Activated naive CD8-positive, alpha-beta T cell treated with anti-CD3 and anti-CD28 coated beads for 36 hours (primary cell): ENCODE data around the gene NXPH1. TPM values are rescaled to one million over a fixed set of nuclear protein-coding genes. Genes with fewer than 3 reads are reported as not detected.
"Not testable (repeated sequence)": the region's sequence is repeated elsewhere in the genome, so short reads cannot be mapped to it uniquely, and the experiment has no call there.

Experiments
- DNase-seq: peaks from one replicate; pipeline ENCODE4 v3.0.0; 2021
- H3K27ac Mint-ChIP-seq: one replicate; pipeline ENCODE4 v1.8.0; 2022; ENCODE audit warnings: mild to moderate bottlenecking, moderate library complexity, mixed read lengths
- H3K27me3 Mint-ChIP-seq: one replicate; pipeline ENCODE4 v1.8.0; 2022; ENCODE audit warnings: mild to moderate bottlenecking, mixed read lengths
- H3K36me3 Mint-ChIP-seq: one replicate; pipeline ENCODE4 v1.8.0; 2021; ENCODE audit warnings: mild to moderate bottlenecking, mixed read lengths
- H3K4me1 Mint-ChIP-seq: one replicate; pipeline ENCODE4 v1.8.0; 2021; ENCODE audit warnings: mixed read lengths
- H3K4me3 Mint-ChIP-seq: one replicate; pipeline ENCODE4 v1.8.0; 2022; ENCODE audit warnings: mild to moderate bottlenecking, moderate library complexity, mixed read lengths
- H3K9me3 Mint-ChIP-seq: one replicate; pipeline ENCODE4 v1.8.0; 2022; ENCODE audit warnings: mixed read lengths
- total RNA-seq, 2 experiments: library from RNA; stranded (reverse); gene quantifications; one replicate each; pipeline ENCODE4 v1.2.3, GENCODE V29; 2021

The NXPH1 gene
- total RNA-seq, 2 experiments from 2014 or later = not detected

DNA sequence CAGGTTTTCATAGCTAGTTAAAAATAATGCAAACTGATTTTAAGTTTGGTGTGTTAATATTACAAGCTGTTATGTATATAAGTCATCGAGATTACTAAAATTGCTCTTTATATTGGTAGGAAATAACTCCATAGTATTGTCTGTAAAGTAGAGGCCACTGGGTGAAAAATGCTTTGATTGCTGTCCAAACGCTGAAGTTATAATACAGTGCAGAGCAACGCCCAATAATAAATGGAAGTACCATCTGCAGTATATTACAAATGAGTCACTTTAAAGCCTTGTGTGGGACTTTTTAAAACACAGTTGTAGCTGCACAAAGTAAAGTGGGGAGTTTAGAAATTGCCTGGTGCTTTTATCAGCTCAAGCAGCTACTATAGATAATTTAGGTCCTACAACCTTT, 196.1 kb downstream of the NXPH1 start:
- H3K27me3 Mint-ChIP-seq = no peaks in the 10 kb centered on the region
- H3K27ac Mint-ChIP-seq = no peak overlapping the region
- no peaks in the 10 kb centered on the region for H3K4me1 Mint-ChIP-seq
- DNase-seq = no peak
- no peak overlapping the region for H3K4me3 Mint-ChIP-seq
- no peaks in the 10 kb centered on the region for H3K9me3 Mint-ChIP-seq
- no peaks in the 10 kb centered on the region for H3K36me3 Mint-ChIP-seq

DNA sequence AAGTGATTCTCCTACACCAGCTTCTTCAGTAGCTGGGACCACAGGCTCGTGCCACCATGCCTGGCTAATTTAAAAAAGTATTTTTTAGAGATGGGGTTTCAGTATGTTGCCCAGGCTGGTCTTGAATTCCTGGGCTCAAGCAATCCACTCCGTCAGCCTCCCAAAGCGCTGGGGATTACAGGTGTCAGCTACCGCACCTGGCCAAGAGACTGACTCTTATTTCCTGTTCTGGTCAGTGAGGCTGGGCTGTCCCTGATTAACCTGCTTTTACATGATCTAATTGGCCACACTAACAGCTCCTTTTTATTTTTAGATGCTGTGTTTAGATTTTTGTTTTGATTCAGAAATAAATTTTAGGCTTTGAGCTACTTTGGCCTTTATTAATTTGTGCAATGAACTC, 203.9 kb downstream of the NXPH1 start:
- Mint-ChIP-seq H3K9me3 (no peaks in the 10 kb centered on the region), H3K36me3 (no peaks in the 10 kb centered on the region), H3K27me3 (no peaks in the 10 kb centered on the region)

DNA sequence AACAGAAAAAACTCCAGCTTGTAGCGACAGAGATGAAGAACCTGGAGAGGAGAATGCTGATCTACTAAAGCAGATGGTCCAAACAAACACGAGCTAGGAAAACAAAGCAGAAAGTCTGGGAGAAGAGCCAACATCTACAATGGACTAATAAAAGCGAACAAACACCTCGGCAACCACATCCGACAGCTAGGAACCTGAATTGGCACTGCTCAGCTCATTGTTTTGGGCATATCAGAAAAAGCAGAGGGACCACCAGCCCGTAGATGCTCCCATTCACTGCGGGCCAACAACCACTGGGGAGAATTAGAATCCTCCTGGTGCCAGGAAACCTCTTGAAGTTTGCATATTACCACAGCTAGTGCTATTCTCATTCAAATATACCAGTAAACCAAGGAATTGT, 204.7 kb downstream of the NXPH1 start:
- Mint-ChIP-seq H3K27ac (no peak overlapping the region), H3K9me3 (no peaks in the 10 kb centered on the region), H3K36me3 (no peaks in the 10 kb centered on the region), H3K4me1 (no peaks in the 10 kb centered on the region), H3K4me3 (no peak overlapping the region), H3K27me3 (no peaks in the 10 kb centered on the region)
- DNase-seq = no peak

More for the DNA sequence above, 203.9 kb downstream of the NXPH1 start:
- no peak overlapping the region for H3K27ac Mint-ChIP-seq
- no peaks in the 10 kb centered on the region for H3K4me1 Mint-ChIP-seq
- DNase-seq = no peak
- no peak overlapping the region for H3K4me3 Mint-ChIP-seq

DNA sequence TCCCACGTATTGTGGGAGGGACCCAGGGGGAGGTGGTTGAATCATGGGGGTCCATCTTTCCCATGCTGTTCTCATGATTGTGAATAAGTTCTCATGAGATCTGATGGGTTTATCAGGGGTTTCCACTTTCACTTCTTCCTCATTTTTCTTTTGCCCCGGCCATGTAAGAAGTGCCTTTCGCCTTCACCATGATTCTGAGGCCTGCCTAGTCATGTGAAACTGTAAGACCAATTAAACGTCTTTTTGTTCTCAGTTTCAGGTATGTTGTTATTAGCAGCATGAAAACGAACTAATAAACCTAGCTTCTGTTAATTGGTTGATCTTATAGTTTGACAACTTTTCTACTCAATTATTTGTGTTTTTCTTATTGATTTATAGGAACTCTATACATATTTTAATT, 206.3 kb downstream of the NXPH1 start:
- Mint-ChIP-seq H3K36me3 (no peaks in the 10 kb centered on the region), H3K27me3 (no peaks in the 10 kb centered on the region), H3K27ac (no peak overlapping the region), H3K4me3 (no peak overlapping the region), H3K9me3 (no peaks in the 10 kb centered on the region), H3K4me1 (no peaks in the 10 kb centered on the region)
- DNase-seq = no peak

DNA sequence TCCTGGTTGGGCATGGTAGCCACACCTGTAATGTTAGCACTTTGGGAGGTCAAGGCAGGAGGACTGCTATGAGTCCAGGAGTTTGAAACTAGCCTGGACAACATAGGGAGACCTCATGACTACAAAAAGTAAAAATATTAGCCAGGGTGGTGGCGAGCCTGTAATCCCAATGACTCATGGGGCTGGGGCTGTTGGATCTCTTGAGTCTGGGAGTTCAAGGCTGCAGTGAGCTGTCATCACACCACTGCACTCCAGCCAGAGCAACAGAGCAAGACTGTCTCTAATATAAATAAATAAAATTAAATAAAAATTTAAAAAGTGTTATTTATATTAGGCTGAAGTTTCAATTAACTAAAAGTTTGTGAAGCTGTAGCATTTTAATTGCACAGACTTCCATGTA, 207.3 kb downstream of the NXPH1 start:
- H3K9me3 Mint-ChIP-seq = no peaks in the 10 kb centered on the region
- H3K27ac Mint-ChIP-seq = no peak overlapping the region
- DNase-seq = no peak
- H3K27me3 Mint-ChIP-seq = no peaks in the 10 kb centered on the region
- H3K36me3 Mint-ChIP-seq = no peaks in the 10 kb centered on the region
- no peak overlapping the region for H3K4me3 Mint-ChIP-seq
- H3K4me1 Mint-ChIP-seq = no peaks in the 10 kb centered on the region

DNA sequence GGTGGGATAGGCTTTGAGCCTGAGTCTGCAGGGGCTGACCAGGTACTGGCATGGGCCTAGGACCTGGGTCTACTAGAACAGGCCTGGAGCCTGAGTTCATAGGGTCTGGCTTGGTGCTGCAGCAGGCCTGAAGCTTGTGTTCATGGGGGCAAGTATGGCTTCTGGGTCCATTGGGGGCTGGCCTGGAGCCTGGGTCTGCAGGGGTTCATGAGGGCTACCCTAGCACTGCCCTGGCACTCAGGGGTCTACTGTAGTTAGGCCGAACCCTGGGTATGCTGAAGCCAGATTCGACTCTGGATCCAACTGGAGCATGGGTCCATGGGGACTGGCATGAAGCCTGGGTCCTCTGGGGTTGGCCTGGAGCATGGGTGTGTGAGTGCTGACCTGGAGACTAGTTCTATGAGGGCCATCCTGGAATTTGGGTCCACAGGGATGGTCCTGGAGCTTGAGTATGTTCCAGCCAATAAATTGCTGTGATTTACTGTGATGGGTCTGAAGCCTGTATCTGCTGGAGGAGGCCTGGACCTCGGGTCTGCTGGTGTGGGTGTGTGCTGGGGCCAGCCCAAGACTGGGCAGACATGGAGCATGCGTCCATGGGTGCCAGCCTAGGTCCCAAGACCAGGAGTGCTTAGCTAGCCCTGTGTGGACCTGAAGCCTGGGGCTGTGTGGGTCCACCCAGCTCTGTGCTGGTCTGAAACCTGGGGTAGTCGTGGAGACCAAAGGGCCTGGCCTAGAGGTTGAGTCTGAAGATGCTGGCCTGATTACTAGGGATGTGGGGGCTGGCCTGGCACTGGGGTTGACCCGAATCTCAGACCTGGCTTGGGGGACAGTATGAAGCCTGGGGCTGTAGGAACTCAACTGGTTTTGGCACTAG, 235.5 kb downstream of the NXPH1 start:
- Mint-ChIP-seq H3K9me3 (peaks cover 5% of the 10 kb centered on the region), H3K27me3 (no peaks in the 10 kb centered on the region), H3K4me1 (no peaks in the 10 kb centered on the region), H3K4me3 (no peak overlapping the region), H3K27ac (no peak overlapping the region), H3K36me3 (no peaks in the 10 kb centered on the region)
- no peak for DNase-seq

DNA sequence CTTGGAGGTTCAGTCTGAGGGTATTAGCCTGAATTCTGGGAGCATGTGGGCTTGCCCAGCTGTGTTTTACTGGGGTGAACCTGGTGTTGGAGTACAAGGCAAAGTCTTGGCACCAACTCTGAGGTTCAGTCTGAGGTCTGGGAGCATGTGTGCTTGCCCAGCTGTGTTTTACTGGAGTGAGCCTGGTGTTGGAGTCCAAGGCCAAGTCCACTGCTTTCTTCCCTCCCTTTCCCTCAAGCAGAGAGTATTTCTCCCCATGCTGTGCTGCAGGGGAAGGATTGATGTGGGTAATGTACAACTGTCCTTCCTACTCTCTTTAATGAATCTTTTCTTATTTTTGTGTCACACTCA, 236.1 kb downstream of the NXPH1 start:
- DNase-seq = no peak
- Mint-ChIP-seq H3K36me3 (no peaks in the 10 kb centered on the region), H3K27ac (no peak overlapping the region), H3K27me3 (no peaks in the 10 kb centered on the region), H3K4me1 (no peaks in the 10 kb centered on the region), H3K9me3 (peaks cover 5% of the 10 kb centered on the region), H3K4me3 (no peak overlapping the region)

DNA sequence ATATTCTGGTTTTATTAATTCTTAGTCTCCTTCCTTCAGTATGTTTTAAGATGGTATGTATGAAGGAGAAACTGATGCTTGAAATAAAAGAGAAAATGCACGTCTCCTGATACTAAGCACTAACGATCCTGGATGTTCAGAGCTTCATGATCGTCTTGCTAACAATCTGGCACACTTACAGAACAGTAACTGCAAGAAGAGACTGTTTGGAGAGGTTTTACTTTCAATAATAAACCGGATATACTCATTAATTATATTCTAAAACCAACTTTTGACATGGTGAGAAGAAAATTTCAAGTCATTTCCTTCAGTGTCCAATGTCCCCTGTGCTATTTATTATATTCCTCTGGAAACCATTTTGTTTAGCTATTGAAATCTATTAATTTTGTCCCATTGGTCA, 251.0 kb downstream of the NXPH1 start:
- Mint-ChIP-seq H3K9me3 (no peaks in the 10 kb centered on the region), H3K27ac (no peak overlapping the region), H3K36me3 (no peaks in the 10 kb centered on the region), H3K27me3 (no peaks in the 10 kb centered on the region), H3K4me3 (no peak overlapping the region), H3K4me1 (no peaks in the 10 kb centered on the region)
- DNase-seq = no peak

DNA sequence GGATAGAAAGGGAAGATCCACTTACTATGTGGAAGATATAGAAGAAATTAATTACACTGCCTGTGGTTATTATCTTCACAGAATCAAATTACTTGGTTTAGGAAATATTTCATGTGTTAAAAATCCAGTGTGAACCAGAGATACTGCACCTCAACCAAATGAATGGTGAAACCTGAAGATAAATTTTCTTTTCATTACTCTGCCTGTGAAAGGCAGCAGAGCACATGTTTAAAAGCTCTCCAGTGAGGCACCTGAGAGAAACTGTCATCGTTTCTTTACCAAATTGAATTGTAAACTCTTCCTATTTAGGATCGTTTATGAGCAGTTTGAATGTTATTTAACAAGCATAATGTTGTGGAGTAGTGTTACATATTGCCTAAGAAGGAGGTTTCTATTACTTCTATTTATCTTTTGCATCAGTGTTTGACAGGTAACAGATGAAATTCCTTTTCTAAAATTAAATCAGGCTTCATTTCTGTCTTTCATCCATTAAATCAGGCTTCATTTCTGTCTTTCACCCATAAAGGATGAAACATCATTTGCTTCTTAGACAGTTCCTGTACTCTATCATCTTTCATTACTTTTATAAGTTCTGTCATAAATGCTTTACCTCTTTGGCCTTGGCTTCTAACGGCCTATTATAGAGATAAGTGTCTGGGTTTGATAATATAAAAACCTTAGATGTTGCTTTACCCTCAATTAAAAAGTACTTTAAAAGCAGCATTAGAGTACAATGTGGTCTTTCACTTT, 266.6 kb downstream of the NXPH1 start:
- no peaks in the 10 kb centered on the region for H3K36me3 Mint-ChIP-seq
- no peak overlapping the region for H3K27ac Mint-ChIP-seq
- H3K4me1 Mint-ChIP-seq = no peaks in the 10 kb centered on the region
- H3K27me3 Mint-ChIP-seq = no peaks in the 10 kb centered on the region
- no peak for DNase-seq
- no peaks in the 10 kb centered on the region for H3K9me3 Mint-ChIP-seq
- H3K4me3 Mint-ChIP-seq = no peak overlapping the region

DNA sequence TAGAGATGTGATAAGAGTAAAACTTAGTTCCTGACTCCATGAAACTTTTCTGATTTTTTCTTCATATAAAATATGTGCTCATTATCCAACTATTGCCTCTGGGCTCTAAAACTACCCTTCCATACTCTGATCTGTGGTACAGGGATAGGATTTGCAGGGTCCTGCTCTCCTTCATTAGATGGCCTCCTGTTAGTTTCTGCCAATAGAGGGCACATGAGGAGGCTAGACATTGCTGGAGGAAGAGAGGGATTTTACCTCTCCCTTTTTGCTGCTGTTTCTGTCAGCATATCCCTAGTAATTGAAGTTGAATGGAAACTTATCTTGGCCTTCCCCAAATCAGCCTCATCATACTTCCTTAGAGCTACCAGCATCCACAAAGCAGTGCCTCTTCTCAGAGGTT, 269.4 kb downstream of the NXPH1 start:
- Mint-ChIP-seq H3K27ac (no peak overlapping the region), H3K36me3 (no peaks in the 10 kb centered on the region), H3K4me1 (no peaks in the 10 kb centered on the region), H3K9me3 (no peaks in the 10 kb centered on the region), H3K4me3 (no peak overlapping the region), H3K27me3 (no peaks in the 10 kb centered on the region)
- no peak for DNase-seq

DNA sequence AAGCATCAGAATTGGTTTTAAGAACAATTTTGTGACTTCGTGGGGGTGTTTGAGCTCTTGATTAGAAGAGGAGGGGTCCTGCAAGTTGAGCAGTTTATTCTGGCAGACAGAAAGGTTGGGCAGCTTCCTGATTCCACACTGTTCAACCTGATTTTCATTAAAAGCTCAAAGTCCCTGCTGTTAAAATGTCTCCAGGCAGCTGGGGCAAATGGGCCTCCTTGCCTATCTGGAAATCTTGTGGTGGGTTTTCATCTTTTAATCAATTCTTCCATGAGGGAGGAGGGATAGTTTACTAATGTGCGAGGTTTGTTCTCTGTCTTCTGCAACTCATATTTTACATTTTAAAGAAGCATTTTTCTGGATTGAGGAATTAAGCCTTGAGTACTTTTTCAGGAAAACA, 276.7 kb downstream of the NXPH1 start:
- H3K4me3 Mint-ChIP-seq = no peak overlapping the region
- H3K36me3 Mint-ChIP-seq = no peaks in the 10 kb centered on the region
- no peaks in the 10 kb centered on the region for H3K4me1 Mint-ChIP-seq
- no peak for DNase-seq
- H3K27me3 Mint-ChIP-seq = no peaks in the 10 kb centered on the region
- H3K27ac Mint-ChIP-seq = no peak overlapping the region
- no peaks in the 10 kb centered on the region for H3K9me3 Mint-ChIP-seq

DNA sequence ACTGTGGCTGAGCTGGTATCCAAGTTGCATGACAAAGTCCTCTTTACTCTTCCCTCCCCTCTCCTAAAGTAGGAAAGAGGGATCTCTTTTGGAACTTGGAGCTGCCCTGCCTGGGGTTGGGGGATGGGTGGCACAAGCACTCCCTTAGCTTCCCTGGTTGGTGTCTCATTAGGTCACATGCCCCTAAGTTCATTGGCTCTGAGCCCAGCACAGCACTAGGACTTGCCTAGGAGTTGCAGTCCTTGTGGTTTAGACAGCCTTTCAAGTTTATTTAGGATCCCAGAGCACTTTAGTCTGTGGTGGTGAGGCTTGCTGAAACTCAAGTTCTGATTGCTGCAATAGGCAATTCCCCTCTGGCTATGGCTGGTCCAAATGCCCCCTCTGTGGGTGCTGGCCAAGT, 281.4 kb downstream of the NXPH1 start:
- Mint-ChIP-seq H3K4me1 (no peaks in the 10 kb centered on the region), H3K36me3 (no peaks in the 10 kb centered on the region), H3K27me3 (no peaks in the 10 kb centered on the region), H3K4me3 (no peak overlapping the region), H3K9me3 (no peaks in the 10 kb centered on the region), H3K27ac (no peak overlapping the region)
- DNase-seq = no peak

DNA sequence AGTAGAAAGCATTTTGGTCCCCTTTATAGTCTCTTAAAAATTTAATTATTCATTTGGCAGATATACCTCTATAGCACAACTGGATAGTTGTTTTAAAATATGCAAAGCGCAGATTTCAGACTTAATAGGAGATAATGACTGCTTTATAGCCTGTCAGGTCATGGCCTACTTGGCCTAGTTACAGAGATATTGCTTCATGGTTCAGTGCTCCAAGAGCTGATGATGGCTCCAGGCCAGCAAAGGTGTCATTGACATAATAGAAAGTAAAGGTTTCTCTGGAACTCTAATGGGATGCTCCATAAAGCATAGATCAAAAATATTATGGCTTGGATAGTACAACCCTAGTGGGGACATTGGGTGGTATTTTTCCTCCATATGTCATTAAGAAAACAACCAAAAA, 285.7 kb downstream of the NXPH1 start:
- H3K9me3 Mint-ChIP-seq = no peaks in the 10 kb centered on the region
- no peaks in the 10 kb centered on the region for H3K4me1 Mint-ChIP-seq
- H3K36me3 Mint-ChIP-seq = no peaks in the 10 kb centered on the region
- no peak overlapping the region for H3K27ac Mint-ChIP-seq
- no peak for DNase-seq
- H3K27me3 Mint-ChIP-seq = no peaks in the 10 kb centered on the region
- no peak overlapping the region for H3K4me3 Mint-ChIP-seq

DNA sequence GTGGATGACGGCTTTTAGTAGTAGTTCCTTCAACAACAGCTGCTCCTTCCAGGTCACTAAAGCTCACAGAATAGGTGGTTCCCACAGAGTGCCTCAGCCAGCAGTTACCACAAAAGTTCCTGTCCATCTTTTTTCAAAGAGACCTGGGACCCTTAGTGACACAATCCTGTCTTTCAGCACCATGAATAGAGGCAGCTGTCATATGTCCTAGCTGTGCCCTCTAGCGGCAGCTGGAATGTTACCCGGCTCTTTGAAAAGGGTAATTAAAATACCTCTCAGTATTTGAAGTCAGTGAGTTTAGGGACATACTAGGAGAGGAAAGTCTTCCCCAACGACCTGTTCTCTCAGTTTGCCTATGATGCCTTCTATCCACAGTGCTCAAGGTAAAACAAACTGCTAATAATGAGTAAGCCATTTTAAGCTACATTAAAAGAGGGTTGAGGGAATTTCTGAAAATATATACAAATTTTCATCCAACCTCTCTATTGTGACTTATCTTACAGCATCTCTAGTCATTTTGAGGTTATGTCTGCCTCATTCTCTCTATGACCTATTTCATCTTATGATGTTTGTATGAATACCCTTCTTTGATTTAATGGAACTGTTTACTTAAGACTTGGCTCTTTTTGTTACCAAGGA, 290.8 kb downstream of the NXPH1 start:
- DNase-seq = peak; percentile 6
- Mint-ChIP-seq H3K9me3 (peaks cover 3% of the 10 kb centered on the region), H3K27me3 (no peaks in the 10 kb centered on the region), H3K27ac (no peak overlapping the region), H3K4me3 (no peak overlapping the region), H3K36me3 (no peaks in the 10 kb centered on the region), H3K4me1 (no peaks in the 10 kb centered on the region)

DNA sequence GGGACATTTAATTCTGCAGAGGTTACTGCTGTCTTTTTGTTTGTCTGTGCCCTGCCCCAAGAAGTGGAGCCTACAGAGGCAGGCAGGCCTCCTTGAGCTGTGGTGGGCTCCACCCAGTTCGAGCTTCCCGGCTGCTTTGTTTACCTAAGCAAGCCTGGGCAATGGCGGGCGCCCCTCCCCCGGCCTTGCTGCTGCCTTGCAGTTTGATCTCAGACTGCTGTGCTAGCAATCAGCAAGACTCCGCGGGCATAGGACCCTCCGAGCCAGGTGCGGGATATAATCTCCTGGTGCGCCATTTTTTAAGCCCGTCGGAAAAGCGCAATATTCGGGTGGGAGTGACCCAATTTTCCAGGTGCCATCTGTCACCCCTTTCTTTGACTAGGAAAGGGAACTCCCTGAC, 298.3 kb downstream of the NXPH1 start:
- H3K27me3 Mint-ChIP-seq, DNase-seq, H3K36me3 Mint-ChIP-seq, H3K4me1 Mint-ChIP-seq, H3K27ac Mint-ChIP-seq, H3K4me3 Mint-ChIP-seq: not testable (repeated sequence)
- H3K9me3 Mint-ChIP-seq = peaks cover 17% of the 10 kb centered on the region
